GM21737 (cell line): ENCODE data around the gene IGDCC3.

Experiments
- ATAC-seq: cut with Tn5 transposase; IDR thresholded peaks from one replicate; pipeline ENCODE4 v1.9.1; 2021; ENCODE audit warnings: mild to moderate bottlenecking, moderate library complexity; ENCODE audit not compliant: unreplicated experiment

Gene IGDCC3

GRCh38 chr15:65344914-65345275 is 32.9 kb downstream of the IGDCC3 start:
- no peak for ATAC-seq

GRCh38 chr15:65344214-65344913 is 33.4 kb downstream of the IGDCC3 start:
- no peak for ATAC-seq

GRCh38 chr15:65343374-65343981 is 34.3 kb downstream of the IGDCC3 start:
- no peak for ATAC-seq

GRCh38 chr15:65342493-65342892 is 35.3 kb downstream of the IGDCC3 start:
- no peak for ATAC-seq

- ATAC-seq = no peak
Observed at GRCh38 chr15:65339920-65340319, 37.9 kb downstream of the IGDCC3 start.

GRCh38 chr15:65339416-65339815 is 38.4 kb downstream of the IGDCC3 start:
- no peak for ATAC-seq

GRCh38 chr15:65338823-65339222 is 39.0 kb downstream of the IGDCC3 start:
- ATAC-seq = no peak

GRCh38 chr15:65338366-65338765 is 39.4 kb downstream of the IGDCC3 start:
- ATAC-seq = no peak

GRCh38 chr15:65337436-65338070 is 40.2 kb downstream of the IGDCC3 start:
- ATAC-seq = no peak

- no peak for ATAC-seq
Observed at GRCh38 chr15:65336493-65337435, 41.0 kb downstream of the IGDCC3 start.

- no peak for ATAC-seq
Observed at GRCh38 chr15:65335278-65336055, 42.3 kb downstream of the IGDCC3 start.

- ATAC-seq = no peak
Observed at GRCh38 chr15:65334586-65335231, 43.1 kb downstream of the IGDCC3 start.

- no peak for ATAC-seq
Observed at GRCh38 chr15:65333856-65334255, 43.9 kb downstream of the IGDCC3 start.

GRCh38 chr15:65333148-65333820 is 44.5 kb downstream of the IGDCC3 start:
- ATAC-seq = no peak

- ATAC-seq = no peak
Observed at GRCh38 chr15:65332391-65333147, 45.2 kb downstream of the IGDCC3 start.

- no peak for ATAC-seq
Observed at GRCh38 chr15:65331811-65332210, 46.0 kb downstream of the IGDCC3 start.

- no peak for ATAC-seq
Observed at GRCh38 chr15:65330934-65331645, 46.7 kb downstream of the IGDCC3 start.
